ENCODE data around the gene CCL17.
A peak's percentile ranks its signal among the peaks of the same experiment; 100 is the strongest.
"Not testable (repeated sequence)": the region's sequence is repeated elsewhere in the genome, so short reads cannot be mapped to it uniquely, and the experiment has no call there.

CCL17 gene

DNA sequence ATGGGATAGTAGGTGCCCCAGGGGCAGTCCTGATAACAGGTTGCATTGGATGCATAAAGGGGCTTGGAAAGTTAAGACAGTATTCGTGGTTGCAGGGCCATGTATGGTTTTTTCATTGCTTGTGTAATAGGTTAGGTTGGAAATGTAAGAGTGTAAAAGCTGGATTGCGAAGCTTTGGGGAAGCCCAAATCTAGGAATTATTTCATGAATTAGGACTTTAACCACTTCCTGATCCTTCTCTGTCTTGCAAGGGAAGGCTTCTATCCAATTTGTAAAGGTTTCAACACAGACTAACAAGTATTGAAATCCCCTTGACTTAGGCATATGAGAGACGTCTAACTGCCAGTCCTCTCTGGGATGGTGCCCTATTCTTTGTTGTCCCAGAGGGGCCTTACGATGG lies 7.8 kb upstream of the CCL17 start:
- no peak for DNase-seq

DNA sequence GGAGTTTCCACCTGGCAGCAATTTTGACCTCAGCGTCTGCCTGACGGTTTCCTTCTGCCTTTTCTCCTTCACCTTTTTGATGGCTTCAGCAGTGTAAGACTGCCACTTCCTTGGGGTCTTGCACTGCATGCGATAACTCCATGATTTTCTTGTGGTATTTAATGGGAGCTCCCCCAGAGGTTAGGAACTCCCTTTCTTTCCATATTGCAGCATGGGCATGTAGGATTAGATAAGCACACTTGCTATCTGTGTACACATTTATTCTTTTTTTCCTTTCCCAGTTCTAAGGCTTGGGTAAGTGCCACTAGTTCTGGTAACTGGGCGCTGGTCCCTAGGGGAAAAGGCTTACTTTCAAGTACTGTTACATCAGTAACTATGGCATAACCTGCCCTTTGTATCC lies 7.1 kb upstream of the CCL17 start:
- DNase-seq, result not testable (repeated sequence)

DNA sequence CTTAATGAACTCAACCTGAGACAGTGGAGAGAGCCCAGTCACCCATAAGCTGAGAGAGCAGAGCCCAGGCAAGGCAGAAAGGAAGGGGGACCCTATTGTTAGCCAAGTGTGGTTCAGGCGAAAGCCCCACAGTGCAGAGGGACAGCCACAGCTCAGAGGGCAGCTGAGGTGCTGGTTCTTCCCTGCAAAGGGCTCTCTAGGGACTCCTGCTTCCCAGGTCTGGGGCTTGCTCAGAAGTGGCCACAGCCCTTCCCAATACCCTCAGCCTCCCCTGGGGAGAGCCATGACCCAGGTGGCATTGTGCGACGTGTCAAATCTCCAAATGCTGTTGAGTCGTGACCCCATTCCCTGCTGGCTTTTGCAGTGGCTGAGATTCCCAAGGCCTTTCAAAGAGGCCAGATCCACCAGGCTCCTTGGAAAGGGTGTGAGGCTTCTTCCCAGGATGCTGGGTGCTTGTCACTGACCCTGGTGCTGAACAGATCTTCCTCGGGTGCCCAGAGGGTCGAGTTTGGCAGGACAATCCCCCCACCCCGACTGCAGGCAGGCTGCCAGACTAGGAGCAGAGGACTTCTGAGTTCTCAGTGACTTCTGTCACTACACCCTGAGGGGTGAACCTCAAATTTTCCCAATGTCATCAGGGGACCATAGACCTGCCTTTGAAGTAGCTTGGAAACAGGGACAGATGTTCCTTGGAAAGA lies 2.5 kb upstream of the CCL17 start:
- no peak for DNase-seq

DNA sequence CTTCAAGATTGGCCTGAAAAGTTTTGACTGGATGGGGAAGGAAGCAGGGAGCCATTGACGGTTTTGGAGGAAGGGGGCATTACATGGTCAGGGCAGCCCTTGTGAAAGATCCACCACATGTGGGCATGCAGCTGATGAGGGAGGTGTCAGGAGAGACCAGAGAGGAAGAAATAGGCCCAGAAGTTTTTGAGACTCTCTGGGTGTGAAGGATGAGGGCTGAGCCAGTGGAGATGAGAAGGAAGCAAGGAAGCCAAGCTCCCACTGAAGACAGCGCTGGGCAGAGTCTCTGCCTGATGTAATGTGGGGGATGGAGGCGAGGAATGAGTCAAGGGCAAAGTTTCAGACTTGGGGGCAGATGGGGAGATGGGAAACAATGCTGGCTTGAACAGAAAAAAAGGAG lies 530 bp downstream of the CCL17 start:
- no peak for DNase-seq

DNA sequence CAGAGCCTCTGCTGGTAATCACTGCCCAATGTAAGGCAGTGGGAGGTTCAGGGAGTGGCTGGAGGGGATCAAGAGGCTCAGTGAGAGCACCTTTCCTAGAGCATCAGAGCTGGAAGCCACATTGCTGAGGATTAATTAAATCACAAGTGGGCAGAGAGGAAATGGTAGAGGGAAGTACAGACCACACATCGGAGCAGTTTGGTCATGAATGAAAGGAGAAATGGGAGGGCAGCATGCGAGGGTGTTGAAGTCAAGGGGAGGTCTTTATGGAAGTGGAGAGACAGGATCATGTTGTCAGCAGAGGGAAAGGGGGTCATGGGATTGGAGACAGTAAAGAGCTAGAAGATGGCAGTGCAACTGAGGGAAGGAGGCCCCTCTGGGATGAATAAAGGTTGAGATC lies 2.3 kb downstream of the CCL17 start:
- no peak for DNase-seq

DNA sequence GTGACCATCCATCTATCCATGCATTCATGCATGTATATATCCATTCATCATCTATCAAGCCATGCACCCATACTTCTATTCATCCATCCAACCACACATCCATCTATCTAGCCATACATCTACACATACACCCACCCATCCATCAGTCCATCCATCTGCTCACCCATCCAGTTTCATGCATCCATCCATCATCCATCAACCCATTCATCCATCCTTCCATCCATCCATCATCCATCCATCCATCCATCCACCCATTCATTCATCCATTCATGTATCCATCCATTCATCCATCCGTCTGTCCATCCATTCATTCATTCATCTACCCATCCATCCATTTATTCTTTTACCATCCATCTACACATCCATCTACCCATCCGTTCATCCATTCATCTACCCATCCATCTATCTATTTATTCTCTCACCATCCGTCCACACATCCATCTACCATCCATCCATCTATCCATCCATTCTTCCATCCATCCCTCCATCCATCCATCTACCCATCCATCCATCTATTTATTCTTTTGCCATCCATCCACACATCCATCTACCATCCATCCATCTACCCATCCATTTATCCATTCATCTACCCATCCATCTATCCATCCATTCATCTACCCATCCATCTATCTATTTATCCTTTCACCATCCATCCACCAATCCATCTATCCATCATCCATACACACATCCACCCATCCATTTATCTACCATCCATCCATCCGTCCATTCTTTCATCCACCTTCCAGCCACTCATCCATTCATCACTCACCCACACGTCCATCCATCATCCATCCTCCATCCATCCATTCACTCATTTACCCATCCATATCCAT lies 3.2 kb downstream of the CCL17 start:
- no peak for DNase-seq

DNA sequence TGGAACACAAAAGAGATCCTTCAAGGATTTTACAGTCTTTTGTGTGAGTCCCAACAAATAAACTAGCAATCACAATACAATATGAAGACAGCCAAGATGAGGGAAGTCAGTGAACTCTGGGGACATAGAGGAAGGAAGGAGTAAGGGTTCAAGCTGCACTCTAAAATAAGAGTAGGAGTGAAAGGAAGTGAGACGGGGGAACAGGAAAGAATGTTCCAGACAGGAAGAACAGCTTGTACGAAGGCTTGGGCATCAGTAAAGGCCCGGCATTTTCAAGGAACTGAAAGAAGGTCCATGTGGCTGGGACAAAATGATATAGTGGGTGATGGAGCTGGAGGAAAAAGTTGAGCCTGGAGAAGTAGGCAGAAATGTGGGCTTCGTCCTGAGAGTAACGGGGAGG lies 4.5 kb downstream of the CCL17 start:
- DNase-seq, result no peak

DNA sequence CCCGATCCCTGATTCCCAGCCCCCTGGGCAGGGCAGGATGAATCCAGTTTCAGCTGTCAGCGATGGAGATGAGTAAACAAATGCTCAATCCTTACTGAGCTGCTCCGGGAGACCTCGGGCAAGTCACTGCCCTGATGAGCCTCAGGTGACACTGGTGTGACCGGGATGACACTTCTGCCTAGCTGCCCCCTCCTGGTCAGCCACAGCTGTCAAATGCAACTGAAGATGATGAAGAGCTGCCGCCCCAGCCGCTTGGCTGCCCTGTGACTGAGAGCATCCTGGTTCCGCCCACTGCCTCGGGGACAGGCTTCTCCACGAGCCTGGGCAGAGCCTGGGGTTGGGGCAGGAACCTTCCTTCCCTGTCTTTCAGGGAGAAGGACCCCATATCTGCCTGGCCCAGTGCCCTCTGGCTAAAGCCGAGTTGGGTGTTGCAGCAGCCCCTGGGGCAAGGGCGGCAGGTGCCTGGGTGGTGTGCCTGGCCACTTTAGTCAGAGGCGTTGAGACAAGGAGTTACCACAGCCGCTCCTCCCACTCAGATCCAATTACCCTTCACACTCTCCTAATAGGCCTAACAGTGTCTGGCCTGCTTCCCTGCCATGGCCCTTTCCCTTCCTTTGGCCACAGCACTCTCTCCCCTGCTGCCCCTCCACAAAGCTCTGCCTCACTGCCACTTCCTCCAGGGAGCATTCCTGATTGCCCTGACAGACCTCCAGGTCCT lies 5.5 kb downstream of the CCL17 start:
- peak; percentile 21 for DNase-seq

DNA sequence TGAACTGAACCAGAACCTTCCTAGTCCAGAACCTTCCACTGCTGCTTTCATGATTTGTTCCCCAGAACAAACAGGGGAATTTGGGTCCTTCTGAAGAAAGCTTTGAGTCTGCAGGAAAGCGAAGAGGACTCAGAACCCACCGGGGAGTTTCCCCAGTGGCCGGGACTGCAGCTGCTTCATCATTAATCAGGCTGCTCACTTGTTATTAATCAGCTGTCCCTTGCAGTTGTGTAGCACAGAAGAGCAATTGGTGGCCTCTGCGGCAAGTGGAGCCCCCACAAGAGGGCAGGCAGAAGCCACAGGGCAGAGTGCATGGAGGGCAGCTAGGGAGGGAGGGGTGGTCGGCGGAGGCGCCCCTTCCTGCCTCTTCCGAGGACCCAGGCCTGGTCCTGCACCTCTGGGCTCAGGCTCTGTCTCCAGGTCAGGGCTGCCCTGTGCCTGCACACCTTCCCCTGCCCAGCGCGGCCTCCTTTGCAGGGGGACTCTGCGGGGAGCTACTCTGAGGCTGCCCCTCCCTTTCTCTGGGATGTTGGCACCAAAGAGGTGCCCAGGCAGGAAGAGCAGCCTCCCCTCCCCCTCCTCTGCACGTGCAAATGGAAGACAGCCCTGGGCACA lies 6.9 kb downstream of the CCL17 start:
- DNase-seq, result no peak

DNA sequence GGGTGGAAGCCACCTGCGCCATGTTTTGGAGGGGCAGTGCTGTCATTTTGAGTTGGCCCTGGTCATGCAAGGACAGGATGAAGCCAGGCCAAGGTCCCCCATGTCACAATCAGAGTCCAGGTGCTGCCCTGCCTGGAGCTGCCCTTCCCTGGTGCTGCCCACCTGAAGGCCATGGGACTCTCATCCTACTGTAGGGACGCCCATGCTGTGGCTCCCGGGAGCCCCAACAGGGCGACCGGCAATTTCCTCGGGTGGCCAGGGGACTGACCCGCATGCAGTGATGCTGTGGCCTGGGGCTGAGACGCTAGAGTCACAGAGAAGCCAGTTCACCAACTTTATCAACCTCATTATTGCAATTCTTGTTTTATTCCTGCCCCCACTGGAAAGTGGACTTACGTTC lies 8.0 kb downstream of the CCL17 start:
- no peak for DNase-seq

DNA sequence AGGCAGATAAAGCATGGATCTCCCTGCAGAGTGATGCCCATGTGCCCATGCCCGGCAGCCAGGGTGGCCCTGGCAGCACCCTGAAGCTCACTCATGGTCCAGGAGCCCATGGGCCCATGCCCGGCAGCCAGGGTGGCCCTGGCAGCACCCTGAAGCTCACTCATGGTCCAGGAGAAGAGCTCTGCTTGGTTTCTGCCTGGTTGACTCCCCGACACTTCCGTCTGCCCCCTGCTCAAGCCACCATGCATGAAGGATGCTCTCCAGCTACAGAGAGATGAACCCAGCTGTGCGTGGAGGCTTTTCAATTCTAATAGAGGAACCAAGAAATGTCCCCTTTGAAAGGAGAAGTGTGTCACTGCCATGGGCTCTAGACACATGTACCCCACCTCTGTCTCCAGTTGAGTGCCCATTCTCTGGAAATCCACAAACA lies 8.7 kb downstream of the CCL17 start:
- no peak for DNase-seq

DNA sequence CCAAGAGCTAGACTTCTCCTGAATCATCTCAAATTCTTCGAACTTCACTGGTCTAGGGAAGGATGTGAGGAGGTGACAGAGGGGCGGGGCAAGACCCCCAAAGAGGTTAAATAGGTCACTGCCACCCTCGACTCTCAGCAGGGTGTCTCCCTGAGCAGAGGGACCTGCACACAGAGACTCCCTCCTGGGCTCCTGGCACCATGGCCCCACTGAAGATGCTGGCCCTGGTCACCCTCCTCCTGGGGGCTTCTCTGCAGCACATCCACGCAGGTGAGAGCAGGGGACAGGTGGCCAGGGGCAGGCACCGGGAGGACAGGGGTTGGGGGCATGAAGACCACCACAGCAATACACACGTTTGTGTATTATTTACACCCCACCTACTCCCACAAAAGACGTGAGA lies 9.2 kb downstream of the CCL17 start:
- no peak for DNase-seq

DNA sequence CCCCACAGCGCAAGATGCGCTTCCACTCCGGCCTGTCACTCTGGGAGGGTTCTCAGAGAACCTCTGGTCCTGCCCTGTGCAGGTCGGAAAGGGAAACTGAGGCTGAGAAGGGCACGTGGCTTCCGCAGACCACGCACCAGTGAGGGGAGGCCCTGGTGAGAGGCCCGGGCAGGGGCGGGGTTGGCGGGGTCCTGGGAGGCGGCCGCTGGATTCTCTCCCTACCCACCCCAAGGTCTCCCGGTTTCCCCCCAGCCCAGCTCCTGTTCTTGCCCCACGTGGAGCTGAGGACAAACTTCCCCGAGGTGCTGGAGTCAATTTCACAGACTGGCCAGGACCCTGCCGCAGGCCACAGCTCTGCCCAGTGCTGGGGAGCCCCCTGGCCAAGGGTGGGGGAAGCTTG lies 11.5 kb downstream of the CCL17 start:
- no peak for DNase-seq

DNA sequence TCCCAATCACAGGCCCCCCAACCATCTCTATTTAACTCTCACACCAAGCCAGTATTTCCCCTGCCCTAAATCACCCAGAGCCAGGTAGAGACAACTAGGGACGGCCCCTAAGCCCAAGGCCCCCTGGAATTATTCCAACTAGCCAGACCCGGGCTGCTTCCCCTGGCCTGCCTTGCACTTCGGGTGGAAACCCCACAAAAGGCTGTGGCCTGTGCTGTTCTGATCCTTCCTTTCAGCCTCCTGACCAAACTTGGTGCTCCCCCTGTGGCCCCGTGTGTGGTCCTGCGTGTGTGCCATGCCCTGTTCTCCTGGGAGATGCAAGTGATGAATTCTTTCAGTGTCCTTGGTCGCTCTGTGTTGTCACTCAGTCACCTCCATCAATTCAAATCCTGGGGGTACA lies 14.9 kb downstream of the CCL17 start:
- DNase-seq, result no peak

DNA sequence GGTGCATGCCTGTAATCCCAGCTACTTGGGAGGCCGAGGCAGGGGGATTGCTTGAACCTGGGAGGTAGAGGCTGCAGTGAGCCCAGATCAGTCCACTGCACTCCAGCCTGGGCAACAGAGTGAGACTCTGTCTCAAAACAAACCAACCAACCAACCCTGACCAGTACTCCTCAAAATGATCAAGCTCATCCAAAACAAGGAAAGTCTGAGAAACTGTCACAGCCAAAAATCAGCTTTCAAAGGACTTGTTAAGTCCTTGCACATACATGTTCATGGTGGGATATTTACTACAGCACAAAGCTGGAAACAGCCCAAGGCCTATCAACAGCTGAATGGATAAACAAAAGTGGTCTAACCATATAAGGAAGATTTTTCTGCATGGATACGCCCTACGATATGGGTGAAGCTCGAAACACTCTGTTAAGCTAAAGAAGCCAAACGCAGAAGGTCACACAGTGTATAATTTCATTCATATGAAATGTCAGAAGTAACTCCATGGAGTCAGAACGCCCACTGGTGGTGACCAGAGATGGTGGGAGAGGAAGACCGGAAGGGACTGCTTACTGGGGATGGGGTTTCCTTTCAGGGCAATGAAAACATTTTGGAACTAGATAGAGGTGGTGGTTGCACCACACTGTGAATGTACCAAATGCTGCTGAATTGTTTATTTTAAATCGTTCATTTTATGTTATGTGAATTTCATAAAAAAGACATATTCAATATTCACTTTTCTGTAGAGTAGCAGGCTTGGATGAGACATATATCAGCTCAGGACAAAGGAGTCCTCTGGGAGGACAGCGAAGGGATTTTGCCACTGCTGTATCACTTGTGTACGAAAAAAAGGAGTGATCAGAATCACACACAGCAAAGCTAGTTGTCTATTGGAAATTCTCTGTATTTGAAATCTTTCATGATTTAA lies 17.7 kb downstream of the CCL17 start:
- DNase-seq, result peak; percentile 39

DNA sequence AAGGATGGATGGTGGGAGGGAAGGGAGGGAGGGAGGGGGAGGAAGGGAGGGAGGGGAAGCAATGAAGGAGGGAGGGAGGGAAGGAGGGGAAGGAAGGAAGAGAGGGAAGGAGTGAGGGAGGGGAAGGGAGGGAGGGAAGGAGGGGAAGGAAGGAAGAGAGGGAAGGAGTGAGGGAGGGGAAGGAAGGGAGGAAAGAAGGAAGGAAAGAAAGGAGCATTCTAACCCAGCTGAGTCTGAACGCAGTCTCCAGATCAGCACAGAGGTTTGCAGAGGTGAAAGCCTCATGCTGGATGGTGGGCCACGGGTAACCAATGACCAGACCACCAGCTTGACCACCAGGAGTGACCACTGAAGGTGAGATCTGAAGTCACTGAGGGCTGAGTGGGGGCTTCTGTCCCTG lies 18.6 kb downstream of the CCL17 start:
- DNase-seq, result no peak

DNA sequence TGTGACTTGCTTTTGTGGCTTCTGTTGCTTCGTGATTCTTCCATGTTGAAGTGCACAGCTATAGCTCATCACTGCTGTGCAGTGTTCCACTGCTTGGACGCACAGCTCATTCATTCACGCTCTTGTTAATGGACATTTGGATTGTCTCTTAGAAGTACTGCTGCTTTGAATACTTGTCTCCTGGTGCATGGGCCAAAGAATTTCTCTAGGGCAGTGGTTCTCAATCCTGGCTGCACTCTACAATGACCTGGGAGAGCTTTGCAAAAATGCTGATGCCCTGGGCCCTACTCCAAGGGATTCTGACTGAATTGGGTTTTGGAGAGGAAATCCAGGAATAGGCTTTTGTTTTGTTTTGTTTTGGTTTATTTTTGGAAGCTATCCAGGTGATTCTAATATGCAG lies 20.0 kb downstream of the CCL17 start:
- no peak for DNase-seq

DNA sequence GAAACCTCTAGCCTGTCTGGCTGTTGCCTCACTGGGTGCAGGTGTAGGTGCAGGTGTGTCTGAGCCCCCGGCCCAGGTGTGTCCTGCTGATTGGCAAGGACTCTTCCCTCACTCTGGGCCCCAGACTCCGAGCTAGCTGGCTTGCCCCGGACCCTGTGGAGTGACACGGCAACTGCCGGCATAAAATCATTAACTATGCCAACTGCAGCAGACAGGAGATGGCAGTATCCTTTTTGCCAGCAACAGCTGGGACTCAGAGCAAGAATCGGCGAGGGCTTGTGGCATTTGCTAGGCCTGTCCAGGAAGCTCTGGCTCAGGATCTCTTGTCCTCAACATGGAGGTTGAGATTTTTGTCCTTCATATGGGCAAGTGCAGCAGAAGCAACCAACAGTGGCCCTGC lies 21.8 kb downstream of the CCL17 start:
- no peak for DNase-seq

DNA sequence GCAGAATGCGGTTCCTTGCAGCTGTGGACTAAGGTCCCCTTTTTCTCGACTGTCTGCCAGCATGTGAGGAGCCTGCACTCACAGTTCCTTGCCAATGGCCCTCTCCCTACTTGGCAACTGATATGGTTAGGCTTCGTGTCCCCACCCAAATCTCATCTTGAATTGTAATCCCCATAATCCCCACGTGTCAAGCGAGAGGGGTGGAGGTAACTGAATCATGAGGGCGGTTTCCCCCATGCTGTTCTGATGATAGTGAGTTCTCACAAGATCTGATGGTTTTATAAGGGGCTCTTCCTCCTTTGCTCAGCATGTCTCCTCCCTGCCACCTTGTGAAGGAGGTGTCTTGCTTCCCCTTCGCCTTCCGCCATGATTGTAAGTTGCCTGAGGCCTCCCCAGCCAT lies 22.7 kb downstream of the CCL17 start:
- no peak for DNase-seq

DNA sequence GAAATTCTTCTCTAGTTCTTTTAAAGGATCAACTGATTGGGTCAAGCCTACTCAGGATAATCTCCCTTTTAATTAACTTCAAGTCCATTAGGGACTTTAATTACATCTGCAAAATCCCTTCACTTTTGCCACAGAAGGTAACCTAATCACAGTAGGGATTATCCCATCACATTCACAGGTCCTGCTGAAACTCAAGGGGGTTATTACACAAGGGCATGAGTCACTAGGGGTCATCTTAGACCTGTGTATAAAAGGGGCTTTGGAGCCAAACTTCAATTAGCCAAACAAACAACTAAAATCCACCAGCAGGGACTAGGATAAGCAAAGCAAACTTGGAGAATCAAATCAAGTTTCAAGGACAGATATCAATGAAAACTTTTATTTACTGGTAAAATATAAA lies 23.3 kb downstream of the CCL17 start:
- no peak for DNase-seq

DNA sequence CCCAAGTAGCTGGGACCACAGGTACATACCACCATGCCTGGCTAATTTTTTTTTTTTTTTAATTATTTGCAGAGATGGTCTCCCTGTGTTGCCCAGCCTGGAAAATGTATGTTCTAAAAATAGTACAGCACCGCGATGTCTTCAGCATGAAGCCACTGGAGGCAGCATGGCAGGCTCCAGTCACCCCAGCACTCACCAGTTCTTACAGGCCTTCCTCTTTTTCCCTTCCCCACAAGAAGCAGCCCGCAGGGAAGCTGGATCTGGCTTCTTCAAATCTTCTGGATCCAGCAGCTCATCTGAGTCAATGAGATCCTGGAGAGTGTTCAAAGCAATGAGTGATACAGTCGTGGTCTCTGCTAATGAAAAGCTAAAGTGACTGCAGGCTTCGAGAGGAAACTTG lies 26.4 kb downstream of the CCL17 start:
- no peak for DNase-seq

DNA sequence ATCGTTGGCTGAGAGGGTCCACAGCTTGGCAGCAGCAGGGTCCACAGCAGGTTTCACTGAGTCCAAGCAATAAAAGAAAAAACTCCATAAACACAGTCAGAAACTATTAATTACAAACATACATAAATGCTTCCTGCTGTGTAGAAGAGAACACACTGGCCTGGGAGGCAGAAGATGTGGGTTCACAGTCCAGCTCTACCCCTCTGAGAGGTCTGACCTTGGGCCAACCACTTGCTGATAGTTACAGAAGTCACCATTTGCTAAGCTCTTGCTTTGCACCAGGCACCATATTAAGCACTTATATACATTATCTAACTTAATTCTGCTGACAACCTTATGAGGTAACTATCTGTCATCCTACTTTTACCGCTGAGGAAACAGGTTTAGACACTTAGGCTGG lies 27.9 kb downstream of the CCL17 start:
- no peak for DNase-seq
